ENCODE data around the gene RHBDD1. TPM values are rescaled to one million over a fixed set of nuclear protein-coding genes. Genes with fewer than 3 reads are reported as not detected.

RHBDD1 gene
- total and polyA plus RNA-seq, 2 donors (not counting 3 experiments of a cell fraction or from before 2014, with no cell fraction given), result 6.8 to 19.4 TPM

DNA sequence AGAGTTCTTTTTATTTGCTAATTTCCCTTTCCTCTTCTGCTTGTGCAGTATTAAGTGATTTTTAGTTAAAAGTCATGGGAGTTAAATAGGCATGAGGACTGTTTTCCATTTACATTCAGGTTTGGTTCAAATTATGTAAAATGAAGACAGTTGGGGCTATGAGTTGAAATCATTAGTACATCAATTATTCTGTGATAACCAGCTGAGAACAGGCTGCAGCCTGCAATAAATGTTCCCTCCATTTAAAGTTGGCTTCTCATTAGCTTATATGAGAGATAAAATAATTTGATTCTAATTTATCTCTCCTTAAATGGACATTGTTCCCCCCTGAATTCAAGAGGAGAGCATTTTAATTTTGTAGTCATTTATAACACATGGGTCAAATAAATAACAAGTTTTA is 48.3 kb downstream of the RHBDD1 start:
- Histone ChIP-seq H3K9ac (replicated peaks; ENCODE audit: extremely low read depth, insufficient read depth, low read length) (no peak overlapping the region), H2AFZ (ENCODE audit: low read depth, low read length) (no peak overlapping the region), H3K4me1 (ENCODE audit: control insufficient read depth, extremely low read depth, insufficient read depth, low read length) (no peaks in the 10 kb centered on the region), H3K27me3 (ENCODE audit: control insufficient read depth in 2 of 2, insufficient read depth in 2 of 2, low read length in 2 of 2) (no peaks in the 10 kb centered on the region), H3K9me3 (replicated peaks; ENCODE audit: control insufficient read depth, insufficient read depth, low read length) (no peaks in the 10 kb centered on the region), H3K27ac (ENCODE audit: insufficient read depth, low read depth, low read length) (no peak overlapping the region), H3K9me1 (replicated peaks; ENCODE audit: control insufficient read depth, extremely low read depth, insufficient read depth, low read length) (no peaks in the 10 kb centered on the region), H3K79me2 (ENCODE audit: control insufficient read depth, insufficient read depth, low read length) (no peaks in the 10 kb centered on the region), H3K36me3 (ENCODE audit: control insufficient read depth in 2 of 2, extremely low read depth in 1 of 2, insufficient read depth in 2 of 2, low read length in 2 of 2) (no peaks in the 10 kb centered on the region), H3K4me2 (ENCODE audit: insufficient read depth, low read length) (no peak overlapping the region), H4K20me1 (replicated peaks; ENCODE audit: control insufficient read depth, extremely low read depth, insufficient read depth, low read length) (no peaks in the 10 kb centered on the region), H3K4me3 (replicated peaks in 1 of 3; ENCODE audit: insufficient read depth in 1 of 3, low read depth in 1 of 3, low read length in 3 of 3) (no peak overlapping the region)
- dilution Hi-C loops (cut with MboI; ENCODE audit: extremely low pct_ligation_motif_present, low sequenced_read_pairs) (no loop called here), intact Hi-C loops (cut with micrococcal nuclease) (no loop called here)
- no TSS peak for BruUV-seq (replicated peaks)
- TF ChIP-seq MAX (IDR thresholded peaks at IDR 0.05; ENCODE audit: insufficient read depth, insufficient read length) (no peak), GATA2 (IDR thresholded peaks at IDR 0.05; ENCODE audit: insufficient read depth, insufficient read length, low read depth, low read length) (no peak), POLR2AphosphoS5 (IDR thresholded peaks at IDR 0.05; ENCODE audit: insufficient read depth, low read depth, low read length) (no peak), CTCF (IDR thresholded peaks at IDR 0.05; ENCODE audit: extremely low read depth in 1 of 2, insufficient read depth in 1 of 2, low read depth in 1 of 2, low read length in 2 of 2) (no peak), POLR2A (IDR thresholded peaks at IDR 0.05; ENCODE audit: low read depth, low read length) (no peak), FOS (IDR thresholded peaks at IDR 0.05; ENCODE audit: borderline replicate concordance, insufficient read depth, low read length) (no peak), EZH2 (IDR thresholded peaks at IDR 0.05; ENCODE audit: borderline replicate concordance, low read depth, low read length, severe bottlenecking) (no peak), MYC (IDR thresholded peaks at IDR 0.05; ENCODE audit: low read depth, low read length) (no peak), JUN (IDR thresholded peaks at IDR 0.05; ENCODE audit: borderline replicate concordance, insufficient read depth, insufficient read length, low read depth) (no peak)
- ChIA-PET CTCF (no interaction called here), POLR2A (no interaction called here)
- no peak for FAIRE-seq
- no peak for DNase-seq (ENCODE audit: low read depth, low spot score)
